Activated CD8-positive, alpha-beta T cell treated with anti-CD3 and anti-CD28 coated beads for 36 hours (primary cell): ENCODE data around the gene PWWP2B. TPM values are rescaled to one million over a fixed set of nuclear protein-coding genes. Genes with fewer than 3 reads are reported as not detected.
A peak's percentile ranks its signal among the peaks of the same experiment; 100 is the strongest.
"Not testable (repeated sequence)": the region's sequence is repeated elsewhere in the genome, so short reads cannot be mapped to it uniquely, and the experiment has no call there.

Experiments used
- ATAC-seq: fragments of 200-7000 bp; cut with Tn5 transposase; one replicate; pipeline ENCODE4 v1.10.0; 2021; ENCODE audit warnings: mild to moderate bottlenecking, moderate library complexity
- CTCF ChIA-PET: fragments of 350-600 bp; sonication (Branson Sonifier 250); formaldehyde crosslinking; loops from one replicate; lab custom pipeline; 2021; ENCODE audit warnings: antibody characterized with exemption; lab: Charles Lee
- POLR2A ChIA-PET: fragments of 350-600 bp; sonication (Branson Sonifier 250); formaldehyde crosslinking; loops from one replicate; lab custom pipeline; 2021; ENCODE audit warnings: antibody characterized with exemption; lab: Charles Lee
- DNase-seq: peaks from one replicate; pipeline ENCODE4 v3.0.0-alpha.2; 2020
- H3K27ac Mint-ChIP-seq: one replicate; pipeline ENCODE4 v1.8.0; 2021; ENCODE audit warnings: mild to moderate bottlenecking, mixed read lengths
- H3K27me3 Mint-ChIP-seq: one replicate; pipeline ENCODE4 v1.8.0; 2021; ENCODE audit warnings: mixed read lengths
- H3K36me3 Mint-ChIP-seq: one replicate; pipeline ENCODE4 v1.8.0; 2021; ENCODE audit warnings: low read depth, mixed read lengths
- H3K4me1 Mint-ChIP-seq: one replicate; pipeline ENCODE4 v1.8.0; 2021; ENCODE audit warnings: low read depth, mixed read lengths
- H3K4me3 Mint-ChIP-seq: one replicate; pipeline ENCODE4 v1.8.0; 2021; ENCODE audit warnings: mild to moderate bottlenecking, moderate library complexity, mixed read lengths
- H3K9me3 Mint-ChIP-seq: one replicate; pipeline ENCODE4 v1.8.0; 2021; ENCODE audit warnings: mixed read lengths
- CTCF ChIP-seq: fragments of 200-600 bp; IDR thresholded peaks from one replicate; pipeline ENCODE4 v1.8.0; 2022; ENCODE audit warnings: antibody characterized with exemption, mild to moderate bottlenecking
- intact Hi-C: fragments of 100-400 bp; cut with micrococcal nuclease; formaldehyde crosslinking; loops from one replicate; pipeline ENCODE4 v1.10.0; 2022
- total RNA-seq, 2 experiments: library from RNA; stranded (reverse); gene quantifications; one replicate each; pipeline ENCODE4 v1.2.3, GENCODE V29; 2021

Gene PWWP2B
- total RNA-seq, 2 experiments from 2014 or later: 6.0 to 6.6 TPM

- ChIA-PET CTCF (interaction anchor here (1.5 kb wide), 1 partner anchor 57 kb away, joined by 3 read pairs; no protein-coding TSS in a partner anchor), POLR2A (no interaction called here)
- intact Hi-C loops: loop anchor here (5.0 kb wide), 1 partner anchor 66 kb away; no protein-coding TSS in a partner anchor
- no peak for TF ChIP-seq CTCF
- H3K9me3 Mint-ChIP-seq: no peaks in the 10 kb centered on the region
- no peak for DNase-seq
- no peaks in the 10 kb centered on the region for H3K36me3 Mint-ChIP-seq
- no peaks in the 10 kb centered on the region for H3K27me3 Mint-ChIP-seq
- no peak overlapping the region for H3K4me3 Mint-ChIP-seq
- peaks cover 10% of the 10 kb centered on the region for H3K4me1 Mint-ChIP-seq
- peak overlapping the region; percentile 46 for H3K27ac Mint-ChIP-seq
- ATAC-seq: peak; percentile 10
Measured at GRCh38 chr10:132386419-132386831, 10.6 kb upstream of the PWWP2B start.

GRCh38 chr10:132386896-132387295 lies 10.1 kb upstream of the PWWP2B start:
- H3K27me3 Mint-ChIP-seq, DNase-seq, H3K9me3 Mint-ChIP-seq, ATAC-seq, POLR2A ChIA-PET, H3K4me3 Mint-ChIP-seq, H3K4me1 Mint-ChIP-seq, H3K36me3 Mint-ChIP-seq: not testable (repeated sequence)
- intact Hi-C loops: loop anchor here (5.0 kb wide), 1 partner anchor 65 kb away; no protein-coding TSS in a partner anchor
- CTCF ChIA-PET: interaction anchor here (0.7 kb wide), 1 partner anchor 60 kb away, joined by 4 read pairs; no protein-coding TSS in a partner anchor
- peak overlapping the region; percentile 46 for H3K27ac Mint-ChIP-seq

- intact Hi-C loops: loop anchor here (5.0 kb wide), 1 partner anchor 65 kb away; no protein-coding TSS in a partner anchor
Measured at GRCh38 chr10:132387764-132388210, 9.2 kb upstream of the PWWP2B start.

GRCh38 chr10:132388891-132389432 lies 8.0 kb upstream of the PWWP2B start:
- intact Hi-C loops: loop anchor here (5.0 kb wide), 1 partner anchor 63 kb away; no protein-coding TSS in a partner anchor
- ATAC-seq: peak; percentile 24
- peak overlapping the region; percentile 15 for H3K27ac Mint-ChIP-seq

More at GRCh38 chr10:132387764-132388210, 9.2 kb upstream of the PWWP2B start:
- Mint-ChIP-seq H3K9me3 (peaks cover 7% of the 10 kb centered on the region), H3K36me3 (no peaks in the 10 kb centered on the region), H3K4me3 (peak overlapping the region; percentile 62), H3K27ac (peak overlapping the region; percentile 81), H3K27me3 (no peaks in the 10 kb centered on the region), H3K4me1 (peaks cover 6% of the 10 kb centered on the region)
- ChIA-PET POLR2A (no interaction called here), CTCF (interaction anchor here (0.7 to 1.0 kb wide), 2 partner anchors 11 to 59 kb away, joined by 3 to 4 read pairs; no protein-coding TSS in a partner anchor)
- peak; percentile 38 for TF ChIP-seq CTCF
- peak; percentile 86 for DNase-seq
- peak; percentile 76 for ATAC-seq

More at GRCh38 chr10:132388891-132389432, 8.0 kb upstream of the PWWP2B start:
- H3K36me3 Mint-ChIP-seq: no peaks in the 10 kb centered on the region
- peaks cover 7% of the 10 kb centered on the region for H3K9me3 Mint-ChIP-seq
- H3K27me3 Mint-ChIP-seq: no peaks in the 10 kb centered on the region
- TF ChIP-seq CTCF: no peak
- peak overlapping the region; percentile 10 for H3K4me3 Mint-ChIP-seq
- ChIA-PET CTCF (interaction anchor here (0.9 kb wide), 1 partner anchor 55 kb away, joined by 3 read pairs; no protein-coding TSS in a partner anchor), POLR2A (interaction anchor here (1.1 to 1.8 kb wide), 2 partner anchors 33 to 58 kb away, joined by 5 to 6 read pairs; no protein-coding TSS in a partner anchor)
- peak; percentile 43 for DNase-seq
- peaks cover 6% of the 10 kb centered on the region for H3K4me1 Mint-ChIP-seq
